ENCODE results near the gene ZBTB44.
"Not testable (repeated sequence)": the region's sequence is repeated elsewhere in the genome, so short reads cannot be mapped to it uniquely, and the experiment has no call there.

Gene ZBTB44

DNA sequence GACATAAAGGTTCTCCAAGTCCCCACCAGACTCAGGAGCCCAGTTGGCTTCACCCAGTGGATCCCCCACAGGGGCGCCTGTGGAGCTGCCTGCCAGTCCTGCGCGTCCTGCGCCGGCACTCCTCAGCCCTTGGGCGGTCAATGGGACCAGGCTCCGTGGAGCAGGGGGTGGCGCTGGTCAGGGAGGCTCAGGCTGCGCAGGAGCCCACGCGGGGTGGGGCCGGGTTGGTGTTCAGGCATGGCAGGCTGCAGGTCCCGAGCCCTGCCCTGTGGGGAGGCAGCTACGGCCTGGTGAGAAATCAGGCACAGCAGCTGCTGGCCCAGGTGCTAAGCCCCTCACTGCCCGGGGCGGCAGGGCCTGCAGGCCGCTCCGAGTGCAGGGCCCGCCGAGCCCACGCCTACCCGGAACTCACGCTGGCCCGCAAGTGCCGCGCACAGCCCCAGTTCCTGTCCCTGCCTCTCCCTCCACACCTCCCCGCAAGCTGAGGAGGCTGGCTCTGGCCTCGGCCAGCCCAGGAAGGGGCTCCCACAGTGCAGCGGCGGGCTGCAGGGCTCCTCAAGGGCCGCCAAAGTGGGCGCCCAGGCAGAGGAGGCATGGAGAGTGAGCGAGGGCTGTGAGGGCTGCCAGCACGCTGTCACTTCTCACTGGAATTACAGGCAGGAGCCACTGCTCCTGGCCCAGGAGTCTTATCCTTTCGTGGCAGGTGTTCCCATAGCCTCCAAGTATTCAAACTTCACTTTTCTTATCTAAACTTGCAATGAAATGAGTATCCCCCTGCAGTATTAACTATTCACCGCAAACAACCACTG is 22.8 kb upstream of the ZBTB44 start:
- TF ChIP-seq, protein P1, sequence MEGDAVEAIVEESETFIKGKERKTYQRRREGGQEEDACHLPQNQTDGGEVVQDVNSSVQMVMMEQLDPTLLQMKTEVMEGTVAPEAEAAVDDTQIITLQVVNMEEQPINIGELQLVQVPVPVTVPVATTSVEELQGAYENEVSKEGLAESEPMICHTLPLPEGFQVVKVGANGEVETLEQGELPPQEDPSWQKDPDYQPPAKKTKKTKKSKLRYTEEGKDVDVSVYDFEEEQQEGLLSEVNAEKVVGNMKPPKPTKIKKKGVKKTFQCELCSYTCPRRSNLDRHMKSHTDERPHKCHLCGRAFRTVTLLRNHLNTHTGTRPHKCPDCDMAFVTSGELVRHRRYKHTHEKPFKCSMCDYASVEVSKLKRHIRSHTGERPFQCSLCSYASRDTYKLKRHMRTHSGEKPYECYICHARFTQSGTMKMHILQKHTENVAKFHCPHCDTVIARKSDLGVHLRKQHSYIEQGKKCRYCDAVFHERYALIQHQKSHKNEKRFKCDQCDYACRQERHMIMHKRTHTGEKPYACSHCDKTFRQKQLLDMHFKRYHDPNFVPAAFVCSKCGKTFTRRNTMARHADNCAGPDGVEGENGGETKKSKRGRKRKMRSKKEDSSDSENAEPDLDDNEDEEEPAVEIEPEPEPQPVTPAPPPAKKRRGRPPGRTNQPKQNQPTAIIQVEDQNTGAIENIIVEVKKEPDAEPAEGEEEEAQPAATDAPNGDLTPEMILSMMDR (IDR thresholded peaks at IDR 0.05; ENCODE audit: low read depth, low read length, missing control alignments): no peak
- H3K4me3 ChIP-seq (ENCODE audit: low read depth, low read length): no peak overlapping the region
- DNase-seq (ENCODE audit: low read depth): no peak

DNA sequence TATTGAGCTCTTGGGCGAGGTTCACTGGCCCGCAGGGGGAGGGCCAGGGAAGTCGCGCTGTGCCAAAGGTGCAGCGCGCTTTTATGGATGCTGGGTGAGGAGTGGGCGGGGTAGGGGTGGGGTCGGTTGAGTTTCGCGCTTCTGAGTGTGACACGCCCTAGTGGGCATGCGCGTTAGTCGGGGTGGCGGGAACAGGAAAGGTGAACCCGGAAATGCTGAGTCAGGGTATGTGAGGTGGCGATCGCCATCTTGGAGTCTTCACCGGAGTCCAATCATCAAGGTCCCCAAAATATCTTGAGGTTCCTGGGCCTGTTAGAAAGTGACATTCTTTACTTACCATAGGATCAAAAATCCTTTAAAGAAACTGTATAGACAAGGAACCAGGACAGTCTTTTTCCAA is 16.7 kb upstream of the ZBTB44 start:
- not testable (repeated sequence) for H3K4me3 ChIP-seq (ENCODE audit: low read depth, low read length); DNase-seq (ENCODE audit: low read depth)

DNA sequence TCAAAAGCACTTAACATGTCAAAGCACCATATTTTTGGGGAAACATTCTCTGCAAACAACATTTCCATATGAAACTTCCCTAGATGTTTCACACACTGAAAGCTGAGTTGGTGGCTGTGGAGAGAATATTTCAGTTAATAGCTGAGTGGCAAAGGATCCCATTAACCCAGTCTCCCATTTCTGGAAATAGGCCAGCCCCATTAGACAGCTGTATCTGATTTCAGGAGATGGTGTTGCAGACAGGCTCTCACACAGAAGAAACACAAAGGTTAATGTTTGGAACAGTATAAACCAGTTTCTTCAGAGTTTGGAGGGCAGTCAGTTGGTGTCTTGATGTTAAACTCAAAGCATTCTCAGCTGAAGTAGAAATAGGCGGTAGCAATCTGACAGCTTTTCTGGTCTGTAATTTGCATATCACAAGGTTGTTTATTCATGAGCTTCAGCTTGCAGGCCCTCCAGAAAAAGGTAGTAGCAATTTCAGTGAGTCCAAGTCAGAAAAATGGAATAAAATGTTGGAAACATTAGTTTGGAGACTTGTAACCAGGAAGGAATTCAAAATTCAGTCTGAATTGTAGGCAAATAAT is 15.5 kb upstream of the ZBTB44 start:
- H3K4me3 ChIP-seq (ENCODE audit: low read depth, low read length): no peak overlapping the region
- TF ChIP-seq, protein P1 (IDR thresholded peaks at IDR 0.05; ENCODE audit: low read depth, low read length, missing control alignments): no peak
- DNase-seq (ENCODE audit: low read depth): no peak

DNA sequence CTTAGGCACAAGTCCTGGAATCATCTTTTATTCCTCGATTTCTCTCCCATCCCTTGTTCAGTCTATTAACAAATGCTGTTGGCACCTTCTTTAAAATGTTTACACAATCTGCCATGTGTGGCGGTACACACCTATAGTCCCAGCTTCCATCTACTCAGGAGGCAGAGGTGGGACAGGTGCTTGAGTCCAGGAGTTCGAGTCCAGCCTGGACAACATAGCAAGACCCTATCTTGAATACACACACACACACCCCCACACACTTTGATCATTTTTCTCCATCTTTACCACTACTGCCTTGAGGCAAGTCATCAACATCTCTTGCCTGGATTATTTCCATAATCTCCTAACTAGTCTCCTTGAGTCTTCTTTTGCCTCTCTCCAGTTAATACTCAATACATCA is 13.7 kb upstream of the ZBTB44 start:
- H3K4me3 ChIP-seq (ENCODE audit: low read depth, low read length): no peak overlapping the region
- TF ChIP-seq, protein P1 (IDR thresholded peaks at IDR 0.05; ENCODE audit: low read depth, low read length, missing control alignments): no peak
- DNase-seq (ENCODE audit: low read depth): no peak

DNA sequence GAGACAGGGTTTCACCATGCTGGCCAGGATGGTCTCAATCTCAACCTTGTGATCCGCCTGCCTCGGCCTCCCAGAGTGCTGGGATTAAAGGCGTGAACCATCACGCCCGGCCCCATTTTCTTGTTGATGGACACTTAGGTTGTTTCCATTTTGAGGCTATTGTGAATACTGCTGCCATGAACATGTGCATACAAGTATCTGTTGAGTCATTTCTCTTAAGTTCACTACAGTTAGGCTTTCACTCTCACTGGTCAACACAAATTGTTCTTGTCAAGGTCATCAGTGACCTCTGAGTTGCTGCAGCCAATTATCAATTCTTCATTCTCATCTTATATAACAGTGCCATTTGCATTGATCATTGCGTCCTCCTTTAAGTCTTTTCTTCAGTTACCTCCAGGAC is 13.0 kb upstream of the ZBTB44 start:
- TF ChIP-seq, protein P1 (IDR thresholded peaks at IDR 0.05; ENCODE audit: low read depth, low read length, missing control alignments): no peak
- DNase-seq (ENCODE audit: low read depth): no peak
- H3K4me3 ChIP-seq (ENCODE audit: low read depth, low read length): no peak overlapping the region

DNA sequence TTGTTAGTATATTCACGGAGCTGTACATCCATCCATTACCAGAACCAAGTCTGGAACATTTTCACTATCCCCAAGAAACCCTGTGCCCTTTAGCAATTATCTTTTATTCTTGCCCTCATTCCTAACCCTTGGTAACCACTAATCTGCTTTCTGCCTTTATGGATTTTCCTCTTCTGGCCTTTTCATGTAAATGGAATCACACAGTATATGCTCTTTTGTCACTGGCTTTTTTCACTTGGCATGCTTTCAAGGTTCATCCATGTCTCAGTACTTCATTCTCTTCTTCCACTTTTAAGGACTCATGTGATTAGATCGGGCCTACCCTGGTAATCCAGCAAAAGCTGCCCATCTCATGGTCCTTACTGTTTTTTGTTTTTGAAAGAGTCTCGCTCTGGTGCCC is 11.0 kb upstream of the ZBTB44 start:
- DNase-seq (ENCODE audit: low read depth): no peak
- TF ChIP-seq, protein P1 (IDR thresholded peaks at IDR 0.05; ENCODE audit: low read depth, low read length, missing control alignments): no peak
- H3K4me3 ChIP-seq (ENCODE audit: low read depth, low read length): no peak overlapping the region

DNA sequence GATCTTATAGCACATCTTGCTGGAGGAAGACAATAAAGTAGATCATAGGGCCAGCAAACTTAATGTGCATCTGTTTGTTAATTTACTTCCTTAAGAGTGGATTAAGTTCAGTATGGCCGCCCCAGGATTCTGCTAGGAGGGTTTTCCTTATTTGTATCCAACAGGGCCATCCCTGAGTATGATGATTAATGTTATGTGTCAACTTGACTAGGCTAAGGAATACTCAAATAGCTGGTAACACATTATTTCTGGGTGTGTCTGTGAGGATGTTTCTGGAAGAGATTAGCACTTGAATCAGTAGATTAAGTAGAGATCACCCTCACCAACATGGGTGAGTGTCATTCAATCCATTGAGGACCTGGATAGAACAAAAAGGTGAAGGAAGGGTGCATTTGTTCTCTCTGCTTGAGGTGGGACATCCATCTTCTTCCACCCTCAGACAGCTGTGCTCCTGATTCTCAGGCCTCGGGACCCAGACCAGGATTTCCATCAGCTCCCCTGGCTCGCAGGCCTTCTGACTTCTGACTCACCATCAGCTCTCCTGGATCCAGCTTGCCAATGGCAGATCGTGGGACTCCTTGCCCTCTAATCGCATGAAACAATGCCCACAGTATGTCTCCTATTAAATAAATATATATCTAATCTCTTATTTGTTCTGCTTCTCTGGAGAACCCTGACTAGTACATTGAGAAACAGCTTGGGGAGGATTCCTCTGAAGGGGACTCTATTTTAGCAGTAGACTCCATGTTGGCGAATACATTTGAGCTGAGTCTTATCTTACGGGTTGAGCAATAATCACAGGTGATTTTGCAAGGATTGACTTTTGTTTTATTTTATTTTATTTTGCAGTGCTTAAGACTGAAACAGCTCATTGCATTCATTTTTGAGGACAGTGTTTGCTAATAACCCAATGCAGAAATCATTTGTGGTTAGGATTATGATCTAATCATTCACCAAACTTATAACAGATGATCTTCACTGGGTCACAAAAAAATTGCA is 9.0 kb upstream of the ZBTB44 start:
- TF ChIP-seq, protein P1 (IDR thresholded peaks at IDR 0.05; ENCODE audit: low read depth, low read length, missing control alignments): no peak
- DNase-seq (ENCODE audit: low read depth): no peak

More for the DNA sequence above, 9.0 kb upstream of the ZBTB44 start:
- no peak overlapping the region for H3K4me3 ChIP-seq (ENCODE audit: low read depth, low read length)
